Left renal cortex interstitium (tissue), 4 donors: ENCODE data around the gene LRRC56. TPM values are rescaled to one million over a fixed set of nuclear protein-coding genes. Genes with fewer than 3 reads are reported as not detected.
A peak's percentile ranks its signal among the peaks of the same experiment; 100 is the strongest.
"Not testable (repeated sequence)": the region's sequence is repeated elsewhere in the genome, so short reads cannot be mapped to it uniquely, and the experiment has no call there.

Experiments used
- DNase-seq, 4 donors: peaks; one replicate each; pipeline ENCODE4 v3.0.0-alpha.2; 2013; ENCODE audit warnings: low read depth in 4 of 4, low spot score in 2 of 4, missing footprints in 1 of 4
- polyA plus RNA-seq, 4 donors: library from polyadenylated mRNA; unstranded; fragments of 120-200 nt; gene quantifications; one replicate each; pipeline ENCODE4 v1.2.1, GENCODE V29; 2013; ENCODE audit not compliant: insufficient read length in 4 of 4

The LRRC56 gene
- polyA plus RNA-seq, 4 donors = 2.8 to 6.1 (median 5.1) TPM

DNA sequence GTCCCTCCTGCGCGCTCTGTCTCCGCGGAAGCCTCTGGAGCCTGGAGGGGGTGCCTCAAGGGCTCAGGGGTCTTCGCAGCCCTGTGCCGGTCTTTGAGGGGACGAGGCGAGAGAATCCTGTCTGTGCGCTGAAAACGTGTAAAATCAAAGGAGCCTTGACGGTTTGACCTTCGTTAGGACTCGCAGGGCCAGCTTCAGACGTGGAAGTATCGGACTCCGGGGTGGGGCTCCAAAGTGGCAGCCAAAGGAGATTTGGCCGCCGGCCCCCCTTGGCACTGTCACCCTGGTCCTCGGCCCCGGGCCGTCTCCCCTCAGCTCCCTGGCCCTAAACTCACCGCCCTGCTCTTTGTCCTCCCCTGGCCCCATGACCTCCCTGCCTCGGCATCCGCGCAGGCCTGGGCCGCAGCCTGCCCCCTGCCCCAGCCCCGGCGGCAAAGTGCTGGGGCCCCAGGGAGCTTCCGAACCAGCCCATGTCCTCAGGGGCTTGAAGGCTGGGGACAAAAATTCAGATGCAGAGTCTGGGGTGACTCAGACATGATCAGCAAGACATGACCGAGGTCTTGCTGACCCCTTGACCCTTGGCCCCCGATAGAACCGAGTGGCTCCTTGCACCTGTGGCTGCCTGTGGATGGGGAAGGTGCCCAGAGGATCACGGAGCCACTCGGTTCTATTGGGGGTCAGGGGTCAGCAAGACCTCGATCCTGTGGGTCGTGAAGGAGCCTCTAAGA is 32.0 kb downstream of the LRRC56 start:
- no peak for DNase-seq

DNA sequence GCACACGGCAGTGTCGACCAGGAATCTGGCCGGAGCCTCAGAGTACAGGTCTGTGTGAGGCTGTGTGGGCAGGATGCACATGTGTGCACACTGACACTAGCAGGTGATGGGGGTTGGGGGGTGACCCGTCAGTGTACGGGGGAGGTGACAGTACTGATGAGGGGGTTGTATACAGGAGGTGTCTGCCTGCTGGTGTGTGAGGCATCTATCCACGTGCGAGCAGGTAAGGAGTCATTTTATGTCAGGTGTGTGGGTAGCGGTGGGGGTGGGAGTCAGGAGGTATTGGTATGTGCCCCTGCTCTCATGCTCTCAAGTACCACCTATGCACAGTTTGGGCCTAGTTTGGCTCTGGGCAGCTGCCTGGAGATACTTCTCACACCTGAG is 34.5 kb downstream of the LRRC56 start:
- DNase-seq = no peak

DNA sequence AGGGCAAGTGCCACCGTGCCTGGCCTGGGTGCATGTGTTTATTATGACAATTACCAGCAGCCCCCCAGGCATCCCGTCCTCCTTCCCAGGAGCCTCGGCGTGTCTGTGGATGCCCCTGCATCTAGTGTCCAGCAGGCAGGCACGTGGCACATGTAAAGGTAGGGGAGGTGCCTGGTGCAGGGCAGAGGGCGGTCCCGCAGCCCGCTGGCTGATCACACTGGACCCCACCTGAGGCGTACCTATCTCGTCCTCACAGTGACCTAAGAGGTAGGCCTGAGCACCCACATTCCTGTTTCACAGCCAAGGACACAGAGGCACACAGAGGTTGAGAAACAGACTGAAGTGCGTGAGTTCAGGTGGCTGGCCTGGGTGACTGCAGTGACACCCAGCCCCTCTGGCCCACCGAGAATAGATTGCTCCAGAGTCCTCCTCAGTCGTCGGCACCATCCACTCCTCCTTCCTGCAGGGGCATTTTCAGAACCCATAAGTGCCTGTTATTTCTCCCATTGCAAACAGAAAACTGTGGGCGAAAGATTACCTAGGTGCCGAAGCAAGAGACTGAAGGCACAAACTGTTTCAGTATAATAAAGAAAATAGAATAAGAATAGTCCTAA is 35.9 kb downstream of the LRRC56 start:
- DNase-seq = no peak

DNA sequence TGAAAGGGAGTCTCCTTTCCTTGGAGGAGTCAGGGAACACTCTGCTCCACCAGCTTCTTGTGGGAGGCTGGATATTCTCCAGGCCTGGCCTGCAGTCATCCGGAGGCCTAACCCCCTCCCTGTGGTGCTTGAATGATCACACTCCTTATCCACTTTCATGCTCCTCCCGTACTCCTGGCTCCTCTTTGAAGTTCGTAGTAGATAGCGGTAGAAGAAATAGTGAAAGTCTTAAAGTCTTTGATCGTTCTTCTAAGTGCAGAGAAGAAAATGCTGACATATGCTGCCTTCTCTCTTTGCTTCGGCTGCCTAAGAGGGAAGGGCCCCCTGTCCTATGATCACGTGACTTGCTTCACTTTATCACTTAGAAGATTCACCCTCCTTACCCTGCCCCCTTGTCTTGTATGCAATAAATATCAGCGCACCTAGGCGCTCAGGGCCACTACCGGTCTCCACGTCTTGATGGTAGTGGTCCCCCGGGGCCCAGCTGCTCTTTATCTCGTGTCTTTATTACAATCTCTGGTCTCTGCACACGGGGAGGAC is 36.8 kb downstream of the LRRC56 start:
- DNase-seq = not testable (repeated sequence)

DNA sequence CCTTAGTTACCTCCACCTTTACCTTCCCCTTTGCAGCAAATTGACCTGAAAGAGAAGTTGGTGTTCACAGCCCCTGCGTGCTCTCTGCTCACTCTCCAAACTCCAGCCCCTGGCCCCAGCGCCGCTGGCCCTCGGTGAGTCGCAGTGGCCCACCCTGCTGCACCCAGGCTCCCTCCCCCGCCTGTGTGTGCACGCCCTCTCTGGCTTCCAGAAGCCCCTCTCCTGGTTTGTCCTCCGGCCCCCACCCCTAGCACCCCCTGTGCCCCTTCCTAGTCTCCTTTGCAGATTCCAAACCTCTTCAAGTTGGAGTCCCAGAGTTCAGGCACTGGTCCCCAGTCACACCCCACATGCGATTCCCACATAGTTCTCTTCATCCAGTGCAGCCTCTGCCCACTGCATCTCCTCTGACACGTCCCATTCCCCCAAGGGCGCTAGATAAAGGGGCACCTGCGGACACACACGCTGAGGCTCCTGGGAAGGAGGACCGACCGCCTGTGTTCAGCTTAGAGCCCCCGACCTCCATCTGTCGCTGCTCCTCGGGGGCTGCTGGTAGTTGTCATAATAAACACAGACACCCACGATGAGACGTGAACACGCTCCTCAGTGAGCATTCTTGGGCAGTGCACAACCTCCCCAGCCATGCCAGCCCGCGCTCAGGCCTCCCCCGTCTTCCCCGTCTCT is 37.4 kb downstream of the LRRC56 start:
- no peak for DNase-seq

DNA sequence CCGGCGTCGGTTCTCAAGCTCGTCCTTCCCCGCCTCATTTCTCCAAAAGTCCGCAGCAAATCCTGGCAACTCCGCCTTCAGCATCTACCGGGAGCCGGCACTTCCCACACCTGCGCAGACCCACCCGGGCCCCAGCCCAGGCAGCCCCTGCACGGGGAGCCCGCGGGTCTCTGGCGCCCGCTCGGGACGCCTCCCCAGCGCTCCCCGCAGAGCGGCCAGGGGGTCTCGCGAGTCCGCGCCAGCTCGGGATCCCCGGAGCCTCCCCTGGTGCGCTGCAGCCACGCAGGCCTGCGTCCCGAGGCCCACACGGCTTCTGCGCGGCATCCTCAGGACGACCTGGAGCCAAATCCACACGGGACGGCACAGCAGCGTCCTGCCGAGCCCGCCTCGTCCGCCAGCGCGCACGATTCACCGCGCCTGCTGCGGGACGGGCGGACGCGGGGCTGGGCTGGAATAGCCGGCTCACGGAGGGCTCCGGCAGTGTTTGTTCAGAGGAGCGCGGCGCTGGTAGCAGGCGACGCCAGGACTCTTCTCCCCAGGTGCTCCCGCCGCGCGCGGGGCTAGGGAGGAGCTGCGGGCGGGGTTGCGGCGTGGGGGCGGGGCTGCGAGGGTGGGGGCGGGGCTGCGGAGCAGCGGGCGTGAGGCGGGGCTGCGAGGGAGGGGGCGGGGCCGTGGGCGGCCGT is 38.1 kb downstream of the LRRC56 start:
- no peak for DNase-seq

DNA sequence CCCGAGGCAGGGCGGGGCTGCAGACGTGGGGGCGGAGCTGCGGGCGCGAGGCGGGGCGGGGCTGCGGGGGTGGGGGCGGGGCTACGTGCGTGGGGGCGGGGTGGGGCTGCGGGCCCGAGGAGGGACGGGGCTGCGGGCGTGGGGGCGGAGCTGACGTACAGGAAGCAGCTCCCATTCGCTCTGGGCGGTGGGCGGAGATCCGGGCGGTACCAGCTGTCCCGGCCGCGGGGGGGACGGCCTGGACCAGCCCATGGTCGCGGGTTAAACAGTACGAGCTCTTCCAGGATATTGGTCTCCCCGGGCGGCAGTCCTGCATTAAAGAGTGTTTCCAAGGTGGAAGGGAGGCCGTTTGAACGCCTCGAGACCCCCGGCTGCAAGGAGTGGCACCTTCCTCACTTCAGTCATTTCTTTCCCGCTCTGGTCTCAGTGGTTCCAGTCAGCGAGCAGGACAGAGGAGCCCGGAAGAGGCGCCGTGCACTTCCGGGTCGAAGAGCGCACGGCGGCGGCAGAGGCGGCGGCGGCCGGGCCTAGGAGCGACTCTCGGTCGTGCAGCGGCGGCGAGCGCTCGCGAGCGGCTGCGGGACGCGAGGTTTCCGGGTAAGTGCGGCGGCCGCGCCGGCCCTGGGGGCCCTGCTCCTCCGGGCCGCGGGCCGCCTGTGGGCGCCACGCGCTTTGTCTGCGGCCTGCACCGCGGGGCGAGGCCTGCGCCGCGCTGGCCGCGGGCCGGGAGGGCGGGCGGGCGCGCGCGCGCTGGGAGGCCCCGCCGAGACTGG is 38.9 kb downstream of the LRRC56 start, which contains the start of gene PHRF1:
TSS of gene PHRF1 (plus strand) at position 475 of the 773 bp plus-strand sequence. CDS start 5,043 bp downstream, outside the sequence.
- DNase-seq = peak; percentile 86 to 93 (median 89)

DNA sequence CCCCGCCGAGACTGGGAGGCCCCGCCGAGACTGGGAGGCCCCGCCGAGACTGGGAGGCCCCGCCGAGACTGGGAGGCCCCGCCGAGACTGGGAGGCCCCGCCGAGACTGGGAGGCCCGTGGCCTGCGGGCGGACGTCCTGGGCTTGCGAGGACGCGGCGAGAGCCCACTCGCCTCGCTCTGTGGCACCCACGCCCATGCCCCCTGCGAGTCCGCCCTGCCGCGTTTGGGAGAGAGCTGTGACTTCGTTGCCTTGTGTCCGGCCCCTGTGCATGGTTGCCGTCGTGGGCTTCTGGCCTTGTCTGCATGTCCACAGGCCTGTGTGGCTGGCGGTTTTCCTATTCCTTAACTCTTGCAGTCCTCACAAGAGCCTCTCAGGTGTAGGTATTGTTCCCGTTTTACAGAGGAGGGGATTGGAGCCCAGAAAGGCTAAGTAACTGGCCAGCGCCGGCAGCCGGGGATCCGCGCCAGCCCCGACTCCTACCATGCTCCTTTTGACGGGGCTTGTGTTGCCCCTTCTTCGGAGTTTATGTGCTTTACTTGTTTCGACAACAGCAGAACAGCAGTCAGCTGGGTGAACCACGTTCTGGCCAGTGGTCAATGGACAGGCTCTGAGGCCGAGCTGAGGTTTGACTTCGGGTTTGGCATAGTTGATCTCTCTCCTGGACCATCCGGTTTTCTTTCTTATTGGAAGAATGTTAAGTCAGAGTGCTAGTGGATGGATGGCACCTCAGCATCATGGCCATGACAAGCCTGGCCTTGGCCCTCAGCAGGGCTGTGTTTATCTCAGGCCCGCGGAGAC is 39.7 kb downstream of the LRRC56 start:
- DNase-seq = no peak

DNA sequence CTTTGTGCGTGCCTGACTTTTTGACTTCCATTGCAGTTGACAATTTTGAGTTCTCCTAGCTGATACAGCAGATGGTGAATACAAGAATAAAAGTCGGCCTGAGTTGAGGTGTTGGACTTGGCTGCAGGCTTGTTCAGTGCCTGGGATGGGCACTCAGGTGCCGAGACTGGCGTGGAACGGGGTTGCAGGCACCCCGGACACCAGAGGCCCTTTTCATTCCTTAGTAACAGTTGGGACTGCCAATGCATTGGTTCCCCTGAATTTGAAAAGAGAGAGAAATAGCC is 40.2 kb downstream of the LRRC56 start:
- DNase-seq = no peak

DNA sequence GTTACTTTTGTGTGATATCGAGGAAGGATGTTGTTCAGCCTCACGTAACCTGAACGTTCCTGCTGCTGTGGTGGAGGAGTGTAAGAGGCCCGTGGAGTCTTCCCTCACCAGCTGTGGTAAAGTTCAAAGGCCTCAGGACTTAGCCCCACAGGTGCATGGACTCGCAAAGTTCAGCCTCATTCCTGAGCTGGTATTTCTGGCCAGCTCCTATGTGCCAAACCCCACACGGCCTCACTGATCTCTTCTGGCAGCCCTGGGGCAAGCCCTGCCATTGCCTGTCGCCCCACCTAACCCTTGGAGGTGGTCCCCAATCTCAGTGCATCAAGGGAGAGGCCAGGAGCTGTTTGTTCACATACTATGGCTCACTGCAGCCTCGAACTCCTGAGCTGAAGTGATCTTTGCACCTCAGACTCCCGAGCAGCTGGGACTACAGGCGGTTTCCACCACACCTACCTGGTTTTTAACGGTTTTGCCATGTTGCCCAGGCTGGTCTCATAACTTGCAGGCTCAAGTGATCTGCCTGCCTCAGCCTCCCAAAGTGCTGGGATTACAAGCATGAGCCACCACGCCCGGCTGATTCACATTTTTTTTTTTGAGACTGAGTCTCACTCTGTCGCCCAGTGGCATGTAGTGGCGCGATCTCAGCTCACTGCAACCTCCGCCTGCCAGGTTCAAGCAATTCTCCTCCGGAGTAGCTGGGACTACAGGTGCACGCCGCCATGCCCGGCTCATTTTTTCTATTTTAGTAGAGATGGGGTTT is 41.1 kb downstream of the LRRC56 start:
- no peak for DNase-seq

DNA sequence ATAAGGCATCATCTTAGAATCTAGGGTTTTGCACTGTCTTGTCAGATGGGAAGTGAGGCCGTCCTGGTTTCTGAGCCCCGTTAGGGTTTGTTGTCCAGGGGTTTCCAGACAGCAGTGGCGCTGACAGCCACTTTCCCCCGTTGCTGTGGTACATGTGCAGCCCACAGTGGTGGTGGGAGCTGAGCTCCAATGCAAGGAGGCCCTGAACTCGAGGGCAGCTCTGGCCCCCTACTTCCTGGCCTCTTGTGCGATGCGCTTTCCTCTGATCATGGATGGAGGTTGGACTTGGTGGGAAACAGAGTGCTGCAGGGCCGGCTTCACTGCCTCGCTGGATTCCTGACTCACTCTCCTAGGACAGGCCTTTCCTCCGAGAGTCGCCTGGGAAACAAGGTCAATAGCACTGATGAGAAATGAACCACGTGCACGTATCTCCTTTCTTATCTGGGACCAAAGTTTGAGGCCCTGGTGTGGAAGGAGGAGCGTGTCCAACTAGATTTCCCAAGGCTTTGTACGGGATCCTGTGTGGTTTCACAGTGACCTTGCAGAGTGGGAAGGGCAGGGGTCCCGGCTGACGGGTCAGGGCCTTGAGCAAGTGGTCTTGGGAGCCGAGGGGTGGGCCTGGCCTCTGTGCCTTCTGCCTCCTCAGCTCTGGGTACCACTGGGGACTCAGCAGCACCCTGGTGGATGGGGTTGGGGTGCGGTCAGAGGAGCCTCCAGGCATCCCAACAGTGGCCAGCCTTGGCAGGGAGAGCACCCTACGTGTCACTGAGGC is 42.7 kb downstream of the LRRC56 start:
- no peak for DNase-seq

DNA sequence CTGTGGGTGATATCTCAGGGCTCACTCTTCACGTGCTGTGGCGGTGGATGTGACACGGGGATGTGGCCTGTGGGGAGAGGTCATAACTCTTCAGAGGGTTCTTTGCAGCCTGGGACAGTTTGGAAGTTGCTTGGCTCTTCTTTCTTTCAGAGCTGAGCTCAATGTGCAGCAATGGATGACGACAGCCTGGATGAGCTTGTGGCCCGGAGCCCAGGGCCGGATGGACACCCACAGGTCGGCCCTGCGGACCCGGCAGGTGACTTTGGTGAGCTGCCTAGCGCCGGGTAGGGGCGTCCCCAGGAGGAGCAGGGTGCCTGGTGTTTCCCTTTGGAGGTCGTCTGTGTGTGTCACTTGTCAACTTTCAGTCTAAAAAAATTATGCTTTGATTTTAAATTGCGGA is 44.0 kb downstream of the LRRC56 start:
- DNase-seq = no peak

DNA sequence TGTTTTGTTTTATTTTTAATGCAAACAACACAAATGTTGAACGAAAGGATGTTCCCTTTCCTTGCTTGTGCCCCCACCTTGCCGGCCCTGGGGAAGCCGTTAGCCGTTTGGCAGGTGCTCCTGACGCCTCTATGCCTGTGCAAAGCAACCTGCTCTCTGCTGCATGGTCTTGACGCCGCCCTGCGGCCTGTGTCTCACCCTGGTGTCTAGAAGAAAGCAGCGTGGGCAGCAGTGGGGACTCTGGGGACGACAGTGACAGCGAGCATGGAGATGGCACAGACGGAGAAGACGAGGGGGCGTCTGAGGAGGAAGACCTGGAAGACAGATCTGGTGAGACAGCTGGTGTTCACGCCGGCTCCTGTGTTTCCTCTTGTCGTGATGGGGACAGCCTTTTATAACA is 44.4 kb downstream of the LRRC56 start:
- DNase-seq = no peak

DNA sequence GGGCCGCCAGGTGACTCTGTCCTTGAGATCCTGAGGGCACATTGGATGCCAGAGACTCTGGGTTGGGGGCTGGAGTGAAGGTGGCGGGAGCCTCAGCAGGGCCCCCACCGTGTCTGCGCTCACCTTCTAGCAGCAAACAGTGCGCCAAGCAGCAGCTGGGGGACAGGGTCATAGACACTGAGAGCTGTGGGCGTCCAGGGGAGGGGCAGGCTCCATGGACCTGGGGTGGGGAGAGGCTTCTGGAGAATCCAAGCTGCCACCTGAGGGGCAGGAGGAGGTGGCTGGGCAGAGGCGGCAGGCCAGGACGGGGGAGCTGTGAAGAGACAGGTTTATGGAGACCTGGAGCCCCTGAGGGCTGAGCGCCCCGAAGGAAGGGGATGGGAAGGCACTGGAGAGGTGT is 47.0 kb downstream of the LRRC56 start:
- DNase-seq = no peak

DNA sequence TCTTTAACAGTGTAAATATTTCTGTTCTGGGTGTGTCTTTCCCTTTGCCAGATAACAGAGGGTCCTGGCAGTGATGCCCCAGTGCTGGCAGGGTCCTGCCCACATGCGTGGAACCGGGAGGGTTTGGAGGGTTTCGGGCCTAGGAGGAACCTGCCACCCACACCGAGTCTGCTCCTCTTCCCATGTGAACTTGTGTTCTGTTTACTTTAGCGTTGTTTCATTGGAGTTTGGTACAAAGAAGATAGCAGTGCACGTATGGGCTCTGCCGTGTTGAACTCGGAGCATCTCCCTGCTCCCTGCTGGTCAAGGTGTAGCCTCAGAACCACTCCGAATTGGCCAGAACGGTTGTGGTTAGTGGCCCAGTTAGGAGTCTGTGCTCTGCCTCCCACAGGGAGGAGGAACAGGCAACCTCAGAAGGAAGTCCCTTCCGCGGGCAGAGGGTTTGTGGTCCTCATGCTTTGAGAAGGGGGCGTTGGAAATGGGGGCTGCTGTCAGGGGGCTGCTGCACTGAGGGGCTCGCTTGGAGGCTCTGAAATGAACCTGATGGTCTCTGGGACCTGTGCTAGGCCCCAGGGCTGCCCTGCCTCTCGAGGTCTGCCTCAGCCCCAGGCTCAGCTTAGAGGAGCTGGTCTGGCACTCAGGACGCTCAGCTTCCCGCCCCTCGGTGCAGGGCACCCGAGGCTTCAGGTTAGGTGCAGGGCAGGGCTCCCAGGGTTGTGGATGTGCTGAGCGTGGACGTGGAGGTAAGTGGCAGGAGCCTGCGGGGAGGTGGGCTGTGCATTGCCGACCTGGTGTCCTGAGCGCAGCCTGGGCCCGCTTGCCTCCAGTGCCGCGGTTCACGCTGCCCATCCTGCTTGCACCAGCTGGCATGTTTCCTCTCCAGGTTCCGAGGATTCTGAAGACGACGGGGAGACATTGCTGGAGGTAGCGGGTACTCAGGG is 49.3 kb downstream of the LRRC56 start:
- DNase-seq = no peak

DNA sequence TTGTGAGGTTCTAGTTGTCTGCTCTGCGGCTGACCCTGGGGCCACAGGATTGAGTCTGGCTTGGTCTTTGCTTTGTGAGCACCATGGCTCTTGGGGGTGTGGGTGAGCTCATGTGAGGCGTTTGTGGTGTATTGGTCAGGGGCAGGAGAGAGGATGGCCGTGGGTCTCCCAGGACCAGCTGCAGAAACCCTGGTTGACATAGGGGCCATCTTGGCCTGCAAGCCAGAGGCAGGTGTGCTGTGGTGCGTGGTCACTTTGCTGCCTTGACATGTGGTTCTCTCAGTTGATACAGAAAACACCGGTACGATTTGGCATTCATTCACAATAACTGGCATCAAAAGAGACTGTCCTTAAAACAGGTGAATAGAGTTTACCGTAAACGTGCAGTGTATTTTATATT is 50.2 kb downstream of the LRRC56 start:
- DNase-seq = no peak

DNA sequence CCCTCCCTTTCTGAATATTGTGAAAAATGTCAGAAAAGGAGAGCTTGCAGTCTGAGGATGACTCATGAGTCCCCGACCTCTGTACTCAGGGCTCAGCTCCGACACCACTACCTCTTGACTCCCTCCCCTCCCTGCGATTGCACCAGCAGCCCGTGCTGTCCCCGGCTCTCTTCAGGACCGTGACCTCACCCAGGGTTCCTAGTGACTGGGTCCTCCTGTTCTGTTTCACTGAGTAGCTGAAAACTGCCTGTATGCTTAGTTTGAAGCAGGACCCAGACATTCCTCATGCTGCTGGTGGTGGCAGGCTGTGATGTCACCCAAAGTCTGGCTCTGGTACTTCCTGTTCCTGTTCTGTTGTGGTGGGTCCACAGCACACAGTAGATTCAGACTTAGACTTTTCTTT is 50.7 kb downstream of the LRRC56 start:
- no peak for DNase-seq
